Uterus (tissue), 4 donors: ENCODE data around the gene FAF1. TPM values are rescaled to one million over a fixed set of nuclear protein-coding genes. Genes with fewer than 3 reads are reported as not detected.

Source experiments
- DNase-seq, 2 donors: peaks; one replicate each; pipeline ENCODE4 v3.0.0-alpha.2; 2019 to 2020
- H3K27ac ChIP-seq, 2 donors: fragments of 200-600 bp; sonication (generic); 1 replicate in 1 of 2; 2 replicates in 1 of 2; pipeline ENCODE4 v1.5.1; 2016 to 2018
- H3K27me3 ChIP-seq, 2 donors: fragments of 200-600 bp; sonication (generic); one replicate each; pipeline ENCODE4 v1.5.1; 2018 to 2019; ENCODE audit warnings: control low read depth in 1 of 2
- H3K36me3 ChIP-seq, 2 donors: fragments of 200-600 bp; sonication (generic); one replicate each; pipeline ENCODE4 v1.5.1; 2019; ENCODE audit warnings: control low read depth in 1 of 2
- H3K4me1 ChIP-seq, 2 donors: fragments of 200-600 bp; sonication (generic); one replicate each; pipeline ENCODE4 v1.5.1; 2018 to 2019; ENCODE audit warnings: control low read depth in 1 of 2
- H3K4me3 ChIP-seq, 2 donors: fragments of 200-600 bp; sonication (generic); 1 replicate in 1 of 2; 2 replicates in 1 of 2; pipeline ENCODE4 v1.5.1; 2018 to 2019; ENCODE audit warnings: mild to moderate bottlenecking in 1 of 2
- H3K9me3 ChIP-seq, 2 donors: fragments of 200-600 bp; sonication (generic); one replicate each; pipeline ENCODE4 v1.5.1; 2019; ENCODE audit warnings: control low read depth in 1 of 2
- POLR2A ChIP-seq, 2 donors: fragments of 450-650 bp; IDR thresholded peaks; one replicate each; pipeline ENCODE4 v1.6.1; 2016; ENCODE audit warnings: antibody characterized with exemption in 2 of 2, mild to moderate bottlenecking in 1 of 2, moderate library complexity in 1 of 2
- intact Hi-C: fragments of 100-400 bp; cut with DNase I; formaldehyde crosslinking; loops from one replicate; pipeline ENCODE4 v1.15.1; 2023; ENCODE audit warnings: low total_unique reads
- total RNA-seq, 4 donors: library from RNA; depleted of rRNA in 3 of 4; stranded (reverse); fragments of >200 nt in 3 of 4; gene quantifications; one replicate each; pipeline versions ENCODE4 v1.1.0 to v1.2.4, GENCODE V29; 2014 to 2023
- TF ChIP-seq, protein P1 (sequence below), 4 experiments: fragments of 200-600 bp in 2 of 4; fragments of 450-650 bp in 2 of 4; sonication (generic) in 2 of 4; IDR thresholded peaks; one replicate each; pipeline ENCODE4 v1.5.1; 2016 to 2019; ENCODE audit warnings: antibody characterized with exemption in 4 of 4, mild to moderate bottlenecking in 2 of 4, moderate library complexity in 1 of 4
- donor health status: DM: yes; HTN: yes; CAD: no.

FAF1 gene
- total RNA-seq, 4 donors from 2014 or later: 34.1 to 77.2 (median 64.1) TPM

DNA sequence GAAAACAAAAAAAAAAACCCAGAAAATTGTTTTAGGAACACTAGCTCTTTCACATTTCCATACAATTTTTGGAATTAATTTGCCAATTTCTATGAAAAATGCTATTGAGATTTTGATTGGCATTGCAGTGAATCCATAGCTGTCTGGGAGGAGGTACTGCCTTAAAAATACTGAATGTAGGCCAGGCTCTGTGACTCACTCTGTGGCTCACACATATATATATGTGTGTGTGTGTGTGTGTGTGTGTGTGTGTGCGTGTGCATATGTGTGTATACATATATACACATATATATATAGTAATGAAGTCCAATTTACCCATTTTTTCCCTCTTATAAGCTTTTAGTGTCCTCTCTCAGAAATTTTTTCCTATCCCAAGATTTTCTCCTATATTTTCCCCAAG lies 322.6 kb downstream of the FAF1 start:
- Histone ChIP-seq H3K9me3 (no peaks in the 10 kb centered on the region), H3K4me1 (no peaks in the 10 kb centered on the region), H3K36me3 (no peaks in the 10 kb centered on the region), H3K27ac (no peak overlapping the region), H3K27me3 (no peaks in the 10 kb centered on the region), H3K4me3 (no peak overlapping the region)
- intact Hi-C loops: no loop called here
- DNase-seq: no peak
- TF ChIP-seq POLR2A (IDR thresholded peaks at IDR 0.05): no peak
- TF ChIP-seq, protein P1, sequence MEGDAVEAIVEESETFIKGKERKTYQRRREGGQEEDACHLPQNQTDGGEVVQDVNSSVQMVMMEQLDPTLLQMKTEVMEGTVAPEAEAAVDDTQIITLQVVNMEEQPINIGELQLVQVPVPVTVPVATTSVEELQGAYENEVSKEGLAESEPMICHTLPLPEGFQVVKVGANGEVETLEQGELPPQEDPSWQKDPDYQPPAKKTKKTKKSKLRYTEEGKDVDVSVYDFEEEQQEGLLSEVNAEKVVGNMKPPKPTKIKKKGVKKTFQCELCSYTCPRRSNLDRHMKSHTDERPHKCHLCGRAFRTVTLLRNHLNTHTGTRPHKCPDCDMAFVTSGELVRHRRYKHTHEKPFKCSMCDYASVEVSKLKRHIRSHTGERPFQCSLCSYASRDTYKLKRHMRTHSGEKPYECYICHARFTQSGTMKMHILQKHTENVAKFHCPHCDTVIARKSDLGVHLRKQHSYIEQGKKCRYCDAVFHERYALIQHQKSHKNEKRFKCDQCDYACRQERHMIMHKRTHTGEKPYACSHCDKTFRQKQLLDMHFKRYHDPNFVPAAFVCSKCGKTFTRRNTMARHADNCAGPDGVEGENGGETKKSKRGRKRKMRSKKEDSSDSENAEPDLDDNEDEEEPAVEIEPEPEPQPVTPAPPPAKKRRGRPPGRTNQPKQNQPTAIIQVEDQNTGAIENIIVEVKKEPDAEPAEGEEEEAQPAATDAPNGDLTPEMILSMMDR (IDR thresholded peaks at IDR 0.05): no peak

- Histone ChIP-seq H3K9me3 (no peaks in the 10 kb centered on the region), H3K27ac (no peak overlapping the region), H3K4me3 (no peak overlapping the region), H3K4me1 (no peaks in the 10 kb centered on the region), H3K27me3 (no peaks in the 10 kb centered on the region), H3K36me3 (no peaks in the 10 kb centered on the region)
- intact Hi-C loops: no loop called here
- DNase-seq: no peak
- TF ChIP-seq POLR2A (IDR thresholded peaks at IDR 0.05): no peak
- TF ChIP-seq, protein P1 (IDR thresholded peaks at IDR 0.05): no peak
Observed at GRCh38 chr1:50634251-50634650, 325.8 kb downstream of the FAF1 start.

GRCh38 chr1:50633465-50633864 lies 326.6 kb downstream of the FAF1 start:
- TF ChIP-seq, protein P1 (IDR thresholded peaks at IDR 0.05): no peak
- TF ChIP-seq POLR2A (IDR thresholded peaks at IDR 0.05): no peak

DNA sequence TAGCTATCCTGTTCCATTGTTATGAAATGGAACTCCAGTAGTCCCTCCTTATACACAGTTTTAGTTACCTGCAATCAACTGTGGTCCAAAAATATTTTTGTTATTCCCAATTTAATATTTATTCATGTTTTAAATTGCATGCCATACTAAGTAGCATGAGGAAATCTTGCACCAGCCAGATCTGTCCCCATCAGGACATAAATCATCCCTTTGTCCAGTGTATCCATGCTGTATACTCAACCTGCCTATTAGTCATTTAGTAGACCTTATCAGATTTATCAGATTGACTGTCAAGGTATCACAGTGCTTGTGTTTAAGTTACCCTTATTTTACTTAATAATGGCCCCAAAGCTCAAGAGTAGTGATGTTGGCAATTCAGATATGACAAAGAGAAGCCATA lies 328.9 kb downstream of the FAF1 start:
- no peaks in the 10 kb centered on the region for H3K36me3 ChIP-seq
- H3K4me1 ChIP-seq: no peaks in the 10 kb centered on the region
- no peak overlapping the region for H3K27ac ChIP-seq
- no peak for DNase-seq
- H3K27me3 ChIP-seq: no peaks in the 10 kb centered on the region
- intact Hi-C loops: no loop called here
- TF ChIP-seq, protein P1 (IDR thresholded peaks at IDR 0.05): no peak
- no peak for TF ChIP-seq POLR2A (IDR thresholded peaks at IDR 0.05)
- no peaks in the 10 kb centered on the region for H3K9me3 ChIP-seq
- H3K4me3 ChIP-seq: no peak overlapping the region

More at GRCh38 chr1:50633465-50633864, 326.6 kb downstream of the FAF1 start:
- intact Hi-C loops: no loop called here
- Histone ChIP-seq H3K36me3 (no peaks in the 10 kb centered on the region), H3K27ac (no peak overlapping the region), H3K9me3 (no peaks in the 10 kb centered on the region), H3K4me3 (no peak overlapping the region), H3K4me1 (no peaks in the 10 kb centered on the region), H3K27me3 (no peaks in the 10 kb centered on the region)
- no peak for DNase-seq

DNA sequence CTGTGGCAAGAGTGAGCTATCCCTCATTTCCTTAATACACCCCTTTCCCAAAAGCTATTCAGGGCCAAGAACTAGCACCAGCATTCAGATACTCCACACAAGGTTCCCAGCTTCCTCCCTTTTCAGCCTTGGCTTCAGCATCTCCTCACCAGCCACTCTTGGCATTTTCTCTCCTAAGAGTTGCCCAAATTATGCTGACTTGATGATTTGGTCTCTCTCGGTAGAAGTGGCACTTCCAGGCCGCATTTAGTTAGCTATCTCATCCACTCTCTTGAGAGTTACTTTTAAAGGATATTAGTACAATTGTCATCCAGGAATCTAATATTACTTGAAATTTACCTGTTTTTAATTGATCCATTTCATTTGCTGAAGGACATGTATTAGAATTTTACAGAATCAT lies 337.8 kb downstream of the FAF1 start:
- H3K36me3 ChIP-seq: no peaks in the 10 kb centered on the region
- intact Hi-C loops: no loop called here
- no peak overlapping the region for H3K4me3 ChIP-seq
- H3K27me3 ChIP-seq: no peaks in the 10 kb centered on the region
- H3K4me1 ChIP-seq: no peaks in the 10 kb centered on the region
- no peaks in the 10 kb centered on the region for H3K9me3 ChIP-seq
- H3K27ac ChIP-seq: no peak overlapping the region
- TF ChIP-seq, protein P1 (IDR thresholded peaks at IDR 0.05): no peak
- no peak for TF ChIP-seq POLR2A (IDR thresholded peaks at IDR 0.05)
- no peak for DNase-seq
